ENCODE measurements around the gene EBPL.

DNA sequence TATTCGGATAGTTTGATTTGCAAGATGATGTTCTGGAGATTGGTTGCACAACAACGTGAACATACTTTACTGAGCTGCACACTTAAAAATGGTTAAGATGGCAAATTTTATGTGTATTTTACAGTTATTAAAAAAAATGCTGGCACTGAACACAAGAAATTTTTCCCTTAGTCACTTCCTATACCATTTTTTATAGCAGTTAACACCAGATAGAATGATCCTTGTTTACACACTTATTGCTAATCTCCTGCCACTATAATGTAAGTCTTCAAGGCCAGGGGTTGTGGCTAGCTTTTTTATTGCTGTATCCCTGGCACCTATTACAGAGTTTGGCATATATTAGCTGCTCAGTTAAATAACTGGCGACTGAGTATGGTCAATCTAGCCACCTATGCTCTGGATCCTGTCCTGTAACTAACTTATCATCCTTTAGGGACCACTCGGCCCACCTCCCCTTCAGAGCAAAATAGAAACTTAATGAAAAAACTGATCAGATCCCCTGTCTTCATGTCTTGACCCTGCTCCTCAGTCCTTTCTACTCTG lies 2.0 kb upstream of the EBPL start:
- TF ChIP-seq, protein P1, sequence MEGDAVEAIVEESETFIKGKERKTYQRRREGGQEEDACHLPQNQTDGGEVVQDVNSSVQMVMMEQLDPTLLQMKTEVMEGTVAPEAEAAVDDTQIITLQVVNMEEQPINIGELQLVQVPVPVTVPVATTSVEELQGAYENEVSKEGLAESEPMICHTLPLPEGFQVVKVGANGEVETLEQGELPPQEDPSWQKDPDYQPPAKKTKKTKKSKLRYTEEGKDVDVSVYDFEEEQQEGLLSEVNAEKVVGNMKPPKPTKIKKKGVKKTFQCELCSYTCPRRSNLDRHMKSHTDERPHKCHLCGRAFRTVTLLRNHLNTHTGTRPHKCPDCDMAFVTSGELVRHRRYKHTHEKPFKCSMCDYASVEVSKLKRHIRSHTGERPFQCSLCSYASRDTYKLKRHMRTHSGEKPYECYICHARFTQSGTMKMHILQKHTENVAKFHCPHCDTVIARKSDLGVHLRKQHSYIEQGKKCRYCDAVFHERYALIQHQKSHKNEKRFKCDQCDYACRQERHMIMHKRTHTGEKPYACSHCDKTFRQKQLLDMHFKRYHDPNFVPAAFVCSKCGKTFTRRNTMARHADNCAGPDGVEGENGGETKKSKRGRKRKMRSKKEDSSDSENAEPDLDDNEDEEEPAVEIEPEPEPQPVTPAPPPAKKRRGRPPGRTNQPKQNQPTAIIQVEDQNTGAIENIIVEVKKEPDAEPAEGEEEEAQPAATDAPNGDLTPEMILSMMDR (optimal IDR thresholded peaks at IDR 0.05 in 1 of 3, IDR thresholded peaks at IDR 0.05 in 1 of 3, conservative IDR thresholded peaks at IDR 0.05 in 1 of 3; ENCODE audit: extremely low read depth in 1 of 3, insufficient read depth in 2 of 3, low read length in 3 of 3): no peak
- TF ChIP-seq EZH2 (IDR thresholded peaks at IDR 0.05; ENCODE audit: low read length): no peak
